GM19099 (cell line): ENCODE measurements around the gene ZNF229.

Source experiments
- POLR2A ChIP-seq: IDR thresholded peaks from 3 replicates; pipeline ENCODE4 v1.6.1; 2011; ENCODE audit warnings: low read depth; ENCODE audit not compliant: insufficient read length; ENCODE audit errors: extremely low read depth

ZNF229 gene

DNA sequence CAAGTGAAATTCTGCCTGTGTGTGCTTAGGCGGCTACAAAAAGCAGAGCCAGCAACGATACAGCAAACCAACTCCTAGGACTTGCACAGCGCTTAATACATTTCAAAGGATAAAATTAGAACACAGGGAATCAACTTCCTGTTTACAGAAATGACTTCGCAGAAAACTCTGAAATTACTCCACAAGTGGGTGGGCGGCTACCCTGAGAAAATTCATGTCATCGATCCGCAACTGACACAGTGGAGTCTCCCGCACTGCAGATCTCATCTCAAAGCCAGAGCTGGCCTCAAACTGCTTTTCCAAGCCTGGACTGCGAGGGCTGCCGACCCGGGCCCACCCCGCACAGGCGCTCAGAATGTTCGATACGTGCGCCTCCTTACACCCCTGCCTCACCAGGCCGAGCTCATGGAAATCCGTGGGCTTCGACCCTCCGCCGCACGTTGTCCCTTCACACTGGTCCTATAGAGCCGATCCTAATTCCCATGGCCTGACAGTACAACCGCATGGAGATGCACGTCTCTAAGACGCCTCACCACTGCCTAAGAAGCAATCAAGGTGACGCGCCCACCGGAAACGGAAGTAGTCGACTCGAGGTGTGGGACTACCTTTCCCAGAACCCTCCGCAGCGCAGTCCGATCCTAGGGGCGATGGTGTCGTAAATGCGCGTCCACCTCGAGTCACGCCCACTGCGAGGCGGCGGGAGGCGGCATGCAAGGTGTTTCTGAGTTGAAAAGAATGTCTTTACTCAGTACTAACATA lies at the start of gene ZNF229:
Gene ZNF229, minus strand, starts transcription at position 557 of the 759 bp plus-strand sequence. CDS start 5,625 bp downstream, outside the sequence.
- peak; percentile 16 for TF ChIP-seq POLR2A

DNA sequence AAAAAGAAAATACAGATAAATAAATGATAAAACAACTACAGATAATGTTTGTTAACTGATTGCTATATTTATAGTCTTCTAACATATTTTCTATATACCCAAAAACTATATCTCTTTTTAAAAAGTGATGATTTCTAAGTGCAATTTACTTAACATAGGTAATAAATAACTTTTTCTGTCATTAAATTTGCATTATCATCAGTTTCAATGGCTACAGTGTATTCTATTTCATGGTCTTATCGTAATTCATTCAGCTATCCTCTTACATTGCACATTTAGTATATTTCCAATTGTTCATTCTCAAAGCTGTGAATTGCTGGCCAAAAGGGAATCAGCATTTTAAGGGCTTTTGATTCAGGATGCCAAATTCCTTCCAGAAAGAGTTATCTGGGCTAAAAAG lies 48.4 kb upstream of the ZNF229 start:
- TF ChIP-seq POLR2A = no peak

DNA sequence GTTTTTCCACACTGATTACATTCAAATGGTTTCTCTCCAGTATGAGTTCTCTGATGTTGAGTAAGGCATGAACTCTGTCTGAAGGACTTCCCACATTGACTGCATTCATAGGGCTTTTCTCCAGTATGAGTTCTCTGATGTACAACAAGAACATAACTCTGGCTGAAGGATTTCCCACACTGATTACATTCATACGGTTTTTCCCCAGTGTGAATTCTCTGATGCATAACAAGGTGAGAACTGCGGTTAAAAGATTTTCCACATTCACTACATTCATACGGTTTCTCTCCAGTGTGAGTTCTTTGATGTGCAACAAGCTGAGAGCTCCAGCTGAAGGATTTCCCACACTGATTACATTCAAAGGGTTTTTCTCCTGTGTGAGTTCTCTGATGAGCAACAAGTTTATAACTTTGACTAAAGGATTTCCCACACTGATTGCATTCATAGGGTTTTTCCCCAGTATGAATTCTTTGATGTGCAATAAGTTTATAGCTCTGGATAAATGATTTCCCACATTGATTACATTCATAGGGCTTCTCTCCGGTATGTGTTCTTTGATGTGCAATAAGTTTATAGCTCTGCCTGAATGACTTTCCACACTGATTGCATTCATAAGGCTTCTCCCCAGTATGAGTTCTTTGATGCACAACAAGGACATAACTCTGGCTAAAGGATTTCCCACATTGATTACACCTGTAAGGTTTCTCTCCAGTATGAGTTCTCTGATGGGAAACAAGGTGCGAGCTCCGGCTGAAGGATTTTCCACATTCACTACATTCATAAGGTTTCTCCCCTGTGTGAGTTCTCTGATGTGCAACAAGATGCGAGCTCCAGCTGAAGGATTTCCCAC lies 28.5 kb upstream of the ZNF229 start:
- no peak for TF ChIP-seq POLR2A

DNA sequence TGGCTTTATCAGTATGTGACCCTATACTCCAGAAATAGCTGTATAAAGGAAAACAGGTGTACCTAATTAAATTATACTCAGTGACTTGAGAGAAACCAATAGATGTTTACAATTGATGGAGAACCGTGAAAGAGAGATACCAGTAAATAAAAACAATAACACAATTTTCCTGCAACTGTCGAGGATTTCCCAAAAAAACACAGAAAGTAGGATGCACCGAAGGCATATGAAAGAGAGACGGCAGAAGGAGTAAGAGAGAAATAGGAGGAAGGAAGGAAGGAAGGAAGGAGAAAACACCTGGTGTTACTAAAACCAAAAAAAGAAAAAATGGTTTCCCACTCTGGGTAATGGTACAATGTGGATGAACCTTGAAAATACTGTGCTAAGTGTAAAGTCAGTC lies 6.8 kb upstream of the ZNF229 start:
- no peak for TF ChIP-seq POLR2A

DNA sequence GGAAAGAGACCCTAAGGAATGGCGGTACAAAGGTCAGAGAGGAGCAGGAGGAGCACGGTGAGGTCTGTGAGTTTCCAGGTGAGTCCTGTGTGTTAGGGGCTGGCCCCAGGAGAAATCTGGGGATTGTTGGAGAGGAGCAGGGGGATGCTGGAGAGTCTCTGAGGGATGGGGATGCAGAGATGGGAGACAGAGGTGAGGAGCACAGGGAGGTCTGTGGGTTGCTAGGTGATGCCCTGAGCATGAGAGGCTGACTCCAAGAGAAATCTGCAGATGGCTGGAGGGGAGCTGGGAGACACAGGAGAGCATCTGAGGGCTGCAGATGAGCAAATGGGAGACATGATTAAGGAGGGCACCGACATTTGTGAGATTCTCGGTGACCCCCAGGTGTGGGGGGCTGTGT lies 4.1 kb upstream of the ZNF229 start:
- no peak for TF ChIP-seq POLR2A

- no peak for TF ChIP-seq POLR2A
Observed at GRCh38 chr19:44451687-44452086, 3.4 kb upstream of the ZNF229 start.

DNA sequence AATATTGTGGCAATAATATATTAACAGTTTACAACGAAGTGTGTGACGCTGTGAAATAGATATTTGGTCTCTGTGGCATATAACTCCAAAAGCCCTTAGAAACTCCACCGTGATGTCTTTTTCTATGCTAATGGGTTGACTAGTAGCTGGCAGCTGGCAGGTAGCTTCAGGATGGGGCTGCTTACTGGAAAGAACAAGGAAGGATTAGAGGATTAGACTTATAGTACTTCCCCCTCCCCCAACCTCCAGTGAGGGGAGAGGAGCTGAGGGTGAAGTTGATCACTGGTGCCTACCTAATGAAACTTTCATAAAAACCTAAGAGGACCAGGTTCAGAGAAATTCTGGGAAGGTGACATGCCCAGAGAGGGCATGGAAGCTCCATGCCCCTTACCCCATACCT lies 9.8 kb downstream of the ZNF229 start:
- no peak for TF ChIP-seq POLR2A

DNA sequence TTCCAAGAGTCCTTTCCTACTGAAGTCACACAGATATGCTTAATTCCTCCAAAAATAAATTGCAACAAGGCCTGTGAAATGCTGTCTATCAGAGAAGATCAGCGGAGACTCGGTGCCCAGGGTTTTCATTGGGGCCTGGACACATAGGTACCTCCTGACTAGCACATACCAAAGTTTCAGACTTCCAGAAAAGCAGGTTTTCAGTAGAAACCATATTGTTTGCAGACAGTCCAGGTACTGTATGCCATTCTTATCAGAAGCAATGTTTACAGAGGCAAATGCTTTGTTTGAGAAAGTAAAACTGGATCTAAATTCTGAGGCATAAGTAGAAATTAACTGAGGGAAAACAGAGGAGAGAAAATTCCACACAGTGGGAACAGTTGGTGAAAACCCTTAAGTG lies 12.8 kb downstream of the ZNF229 start:
- no peak for TF ChIP-seq POLR2A

DNA sequence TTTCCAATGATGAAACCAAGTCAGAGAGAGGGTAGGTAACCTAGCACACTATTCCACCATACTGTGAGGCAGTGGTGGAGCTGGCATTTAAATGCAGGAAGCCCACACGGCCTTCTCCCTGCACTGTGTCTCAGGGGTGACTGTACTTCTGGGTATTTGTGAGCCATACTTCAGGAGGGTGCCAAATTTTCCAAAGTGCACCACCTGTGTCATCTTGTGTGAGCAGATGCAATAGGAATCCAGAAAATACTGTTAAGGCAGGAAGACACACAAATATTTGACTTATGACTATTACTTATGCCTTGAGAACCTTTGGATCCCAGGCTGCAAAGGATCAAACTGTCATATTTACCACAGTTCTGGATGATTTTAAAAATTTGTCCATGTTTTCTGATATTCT lies 17.3 kb downstream of the ZNF229 start:
- TF ChIP-seq POLR2A = no peak

DNA sequence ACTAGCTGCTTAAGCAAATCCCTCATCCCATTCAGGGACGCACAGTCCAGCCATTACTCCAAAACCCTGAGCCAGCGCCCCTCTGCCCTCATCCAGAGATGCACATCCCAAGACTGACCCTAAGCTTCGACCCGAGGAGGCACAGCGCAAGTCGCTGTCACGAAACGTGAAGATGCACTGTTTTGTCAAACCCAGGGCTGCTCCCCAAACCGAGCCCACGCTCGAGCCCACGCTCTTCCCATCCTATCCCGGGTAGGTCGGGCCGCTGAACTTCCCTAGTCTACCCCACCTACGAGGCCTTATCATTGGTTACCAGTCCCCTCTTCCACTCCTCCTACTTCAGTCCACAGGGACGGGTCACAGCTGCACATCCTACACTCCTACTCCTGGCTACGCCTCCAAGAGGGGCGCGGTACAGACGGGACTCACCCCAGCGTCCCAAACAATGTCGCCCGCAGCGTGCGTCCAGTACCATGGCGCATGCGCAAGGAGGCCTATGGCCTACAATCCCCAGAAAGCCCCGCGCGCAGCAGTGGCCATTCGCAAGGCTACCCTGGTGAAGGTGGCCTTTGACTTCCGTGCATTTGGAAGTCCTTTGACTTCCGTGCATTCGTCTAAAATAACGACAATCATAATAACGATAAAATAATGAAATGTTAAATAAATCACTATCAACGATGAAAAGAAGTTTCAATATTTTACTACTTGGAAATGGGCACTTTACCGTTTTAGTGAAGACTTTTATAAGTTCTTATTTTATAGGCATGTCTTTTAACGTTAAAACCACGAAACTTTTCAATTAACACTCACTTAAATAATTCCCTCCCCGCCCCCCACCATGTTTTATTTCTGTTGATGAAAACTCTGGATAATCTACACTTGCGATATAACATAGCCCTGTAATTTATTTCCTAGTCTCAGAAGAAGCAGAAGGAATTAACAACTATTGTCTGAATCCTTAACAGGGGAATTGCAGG lies 46.8 kb downstream of the ZNF229 start, which contains the start of gene ZNF285:
Gene ZNF285, minus strand, starts transcription at position 470 of the 977 bp plus-strand sequence. CDS start 4,395 bp downstream, outside the sequence.
- TF ChIP-seq POLR2A = no peak
